AG04449 (cell line): ENCODE measurements around the gene ICAM4.

Experiments
- CTCF ChIA-PET: fragments of 350-600 bp; formaldehyde crosslinking; extraction: SDS; loops from one replicate; lab custom pipeline; 2021; ENCODE audit warnings: antibody characterized with exemption; lab: Yijun Ruan, JAX
- POLR2A ChIA-PET: fragments of 400-600, 350-600 bp; formaldehyde crosslinking; extraction: SDS; loops from one replicate; lab custom pipeline; 2020; ENCODE audit warnings: antibody characterized with exemption, inconsistent platforms; lab: Yijun Ruan, JAX
- DNase-seq: peaks from one replicate; pipeline ENCODE4 v3.0.0-alpha.2; 2010; ENCODE audit warnings: low read depth, low spot score
- H3K4me3 ChIP-seq: 2 replicates; pipeline ENCODE4 v1.5.1; 2011; ENCODE audit warnings: low read depth, mild to moderate bottlenecking, control low read depth, low read length
- TF ChIP-seq, protein P1 (sequence below): IDR thresholded peaks from one replicate; pipeline ENCODE4 v1.5.1; 2011; ENCODE audit warnings: mild to moderate bottlenecking, moderate library complexity, low read length, control low read depth, inconsistent platforms; ENCODE audit not compliant: insufficient read depth; ENCODE audit errors: missing control alignments

Gene ICAM4

DNA sequence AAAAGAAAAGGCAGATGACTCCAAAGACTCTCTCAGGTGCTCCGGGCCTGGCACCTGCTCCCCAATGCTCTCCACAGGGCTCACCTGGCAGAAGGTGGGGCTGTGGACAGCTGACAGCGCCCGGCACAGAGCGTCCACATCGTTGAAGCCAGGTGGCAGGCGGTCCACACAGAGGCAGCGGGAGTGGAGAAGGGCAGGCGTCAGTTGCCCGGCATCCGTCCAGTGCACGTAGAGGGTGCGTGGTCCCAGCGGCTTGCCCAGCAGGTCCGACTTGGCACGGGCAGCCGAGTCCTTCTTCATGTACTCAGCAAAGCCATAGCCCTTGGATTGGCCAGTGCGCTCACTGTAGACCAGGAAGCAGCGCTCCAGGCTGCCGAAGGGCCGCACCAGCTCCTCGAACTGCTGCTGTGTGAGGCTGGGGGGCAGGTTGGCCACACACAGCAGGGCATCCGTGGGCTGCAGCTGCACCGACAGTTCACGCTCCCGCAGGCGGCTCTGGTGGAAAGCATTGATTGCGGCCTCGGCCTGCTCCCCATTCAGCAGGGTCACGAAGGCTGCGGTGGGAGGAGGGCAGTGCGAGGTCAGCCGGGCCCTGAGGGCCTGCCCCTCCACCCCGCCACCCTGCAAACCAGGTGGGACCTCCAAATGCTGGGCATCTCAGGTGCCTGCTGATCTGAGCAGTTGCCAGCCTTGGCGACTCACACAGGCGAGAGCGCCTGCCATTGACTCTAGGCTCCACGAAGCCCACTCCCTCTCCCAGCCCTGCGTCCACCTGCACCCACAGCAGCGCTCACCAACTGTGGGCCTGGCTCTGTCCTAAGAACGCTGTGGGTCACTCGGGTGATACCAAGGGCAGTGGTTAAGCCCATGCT is 42.0 kb downstream of the ICAM4 start:
- TF ChIP-seq, protein P1, sequence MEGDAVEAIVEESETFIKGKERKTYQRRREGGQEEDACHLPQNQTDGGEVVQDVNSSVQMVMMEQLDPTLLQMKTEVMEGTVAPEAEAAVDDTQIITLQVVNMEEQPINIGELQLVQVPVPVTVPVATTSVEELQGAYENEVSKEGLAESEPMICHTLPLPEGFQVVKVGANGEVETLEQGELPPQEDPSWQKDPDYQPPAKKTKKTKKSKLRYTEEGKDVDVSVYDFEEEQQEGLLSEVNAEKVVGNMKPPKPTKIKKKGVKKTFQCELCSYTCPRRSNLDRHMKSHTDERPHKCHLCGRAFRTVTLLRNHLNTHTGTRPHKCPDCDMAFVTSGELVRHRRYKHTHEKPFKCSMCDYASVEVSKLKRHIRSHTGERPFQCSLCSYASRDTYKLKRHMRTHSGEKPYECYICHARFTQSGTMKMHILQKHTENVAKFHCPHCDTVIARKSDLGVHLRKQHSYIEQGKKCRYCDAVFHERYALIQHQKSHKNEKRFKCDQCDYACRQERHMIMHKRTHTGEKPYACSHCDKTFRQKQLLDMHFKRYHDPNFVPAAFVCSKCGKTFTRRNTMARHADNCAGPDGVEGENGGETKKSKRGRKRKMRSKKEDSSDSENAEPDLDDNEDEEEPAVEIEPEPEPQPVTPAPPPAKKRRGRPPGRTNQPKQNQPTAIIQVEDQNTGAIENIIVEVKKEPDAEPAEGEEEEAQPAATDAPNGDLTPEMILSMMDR: no peak
- ChIA-PET POLR2A (no interaction called here), CTCF (interaction anchor here (1.9 kb wide), 1 partner anchor 37 kb away, joined by 5 read pairs; no protein-coding TSS in a partner anchor)
- H3K4me3 ChIP-seq: no peak overlapping the region
- no peak for DNase-seq

DNA sequence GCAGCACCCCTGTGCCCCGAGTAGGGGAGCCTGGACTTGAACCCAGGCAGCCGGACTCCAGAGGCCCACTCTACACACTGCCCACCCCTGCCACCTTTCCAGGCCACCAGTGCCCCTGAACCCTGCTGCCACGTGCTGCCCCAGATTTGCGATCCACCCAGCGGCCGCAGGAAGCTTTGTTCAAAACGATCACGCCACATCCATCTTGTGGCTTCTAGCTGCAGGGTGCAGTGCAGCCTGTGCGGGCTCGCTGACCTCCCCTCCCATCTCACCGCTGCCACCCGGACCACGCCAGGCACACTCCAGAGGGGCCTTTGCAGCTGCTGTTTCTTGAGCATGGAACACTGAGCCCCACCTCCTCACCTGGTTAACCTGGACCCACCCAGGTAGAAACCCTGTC is 42.8 kb downstream of the ICAM4 start:
- ChIA-PET POLR2A (interaction anchor here (0.8 kb wide), 1 partner anchor 41 kb away, joined by 4 read pairs; no protein-coding TSS in a partner anchor), CTCF (interaction anchor here (1.4 to 1.9 kb wide), 2 partner anchors 38 to 60 kb away, joined by 5 read pairs; no protein-coding TSS in a partner anchor)
- no peak overlapping the region for H3K4me3 ChIP-seq
- TF ChIP-seq, protein P1: no peak
- DNase-seq: no peak

DNA sequence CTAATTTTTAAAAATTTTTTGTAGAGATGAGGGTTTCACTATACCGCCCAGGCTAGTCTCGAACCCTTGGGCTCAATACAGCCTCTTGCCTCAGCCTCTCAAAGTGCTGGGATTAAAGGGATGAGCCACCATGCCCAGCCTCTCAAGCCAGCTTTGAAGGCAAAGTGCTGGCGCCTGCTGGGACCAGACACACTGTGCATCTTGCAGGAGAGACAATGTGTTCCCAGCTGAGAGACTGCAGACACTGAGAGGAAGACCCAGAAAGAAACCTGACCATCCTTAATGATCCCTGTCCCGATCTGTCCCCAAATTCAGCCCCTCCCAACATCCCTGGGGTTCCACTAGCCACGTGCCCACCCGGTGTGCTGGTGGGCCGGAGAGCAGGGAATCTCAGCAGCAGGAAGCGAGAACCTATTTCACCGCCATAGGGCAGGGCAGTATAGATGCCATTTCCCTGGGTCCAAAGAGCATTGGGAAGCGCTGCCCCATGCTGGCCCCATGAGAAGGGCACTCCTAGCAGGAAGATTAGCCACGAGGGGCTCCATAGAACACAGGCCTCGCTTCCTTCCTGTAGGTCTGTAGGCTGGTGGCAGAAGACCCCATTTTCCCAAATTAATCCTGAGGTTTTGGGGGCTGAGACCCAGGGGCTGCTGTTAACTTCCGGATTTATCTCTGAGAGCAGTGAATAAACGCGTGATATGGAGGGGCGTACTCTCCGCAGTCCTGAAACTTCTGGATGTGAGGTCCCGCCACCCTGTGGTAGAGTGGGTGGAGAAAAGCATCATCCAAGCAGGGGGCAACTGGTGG is 45.6 kb downstream of the ICAM4 start:
- CTCF ChIA-PET: interaction anchor here (0.6 to 4.4 kb wide), 6 partner anchors 14 to 73 kb away, joined by 3 to 21 read pairs (median 4); no protein-coding TSS in a partner anchor
- H3K4me3 ChIP-seq: peak overlapping the region; percentile 87
- TF ChIP-seq, protein P1: no peak
- no peak for DNase-seq
- POLR2A ChIA-PET: interaction anchor here (1.4 kb wide), 1 partner anchor 55 kb away, joined by 5 read pairs; no protein-coding TSS in a partner anchor

DNA sequence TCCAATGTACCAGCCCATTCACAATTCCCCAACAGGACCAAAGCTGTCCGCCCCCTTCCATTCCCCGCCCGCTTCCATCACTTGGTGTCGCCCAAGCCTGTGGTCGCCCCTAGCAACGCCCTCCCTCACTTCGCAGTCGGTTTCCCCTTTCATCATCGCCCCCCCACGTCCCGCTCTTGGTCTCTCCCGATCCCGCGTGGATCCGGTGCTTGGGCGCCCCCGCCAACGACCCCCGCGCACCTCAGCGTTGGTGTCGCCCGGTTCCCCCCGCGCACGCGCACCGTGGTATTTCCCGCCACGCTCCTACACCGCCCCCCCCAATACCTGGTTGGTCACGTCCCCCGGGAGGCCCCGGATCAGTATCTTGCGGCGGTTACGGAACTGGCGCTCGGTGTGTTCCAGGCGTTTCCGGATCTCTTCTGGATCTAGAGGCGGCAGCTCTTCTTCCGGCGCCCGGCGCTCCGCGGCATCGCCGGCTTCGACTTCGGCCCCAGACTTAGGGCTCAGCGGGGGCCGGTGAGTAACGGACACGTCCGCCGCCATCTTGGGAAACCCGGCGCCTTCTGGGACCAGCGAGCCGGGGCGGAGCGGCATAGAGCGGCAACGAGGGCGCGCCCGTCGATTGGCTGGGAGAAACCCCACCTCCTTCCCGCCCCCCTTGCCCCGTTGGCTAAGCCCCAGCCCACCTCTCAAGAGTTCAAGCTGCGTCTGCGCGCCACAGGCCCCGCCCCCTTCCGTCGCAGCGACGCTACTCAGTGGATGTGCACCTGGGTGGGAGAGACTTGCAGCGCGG is 46.4 kb downstream of the ICAM4 start, which contains the start of gene RAVER1:
RAVER1 (minus strand) TSS at position 565 of the 793 bp plus-strand sequence; CDS start at position 543, 22 bp downstream.
- peak; percentile 67 for DNase-seq
- TF ChIP-seq, protein P1: no peak
- H3K4me3 ChIP-seq: peak within 1 kb of the TSS; percentile 87
- ChIA-PET POLR2A (interaction anchor here (0.6 to 2.3 kb wide), 8 partner anchors 8 to 91 kb away, joined by 3 to 10 read pairs (median 4); partner anchors contain the start of genes ICAM1 and ICAM5), CTCF (interaction anchor here (0.6 to 4.4 kb wide), 9 partner anchors 18 to 237 kb away, joined by 3 to 24 read pairs (median 5); partner anchors contain the start of gene ICAM1)

DNA sequence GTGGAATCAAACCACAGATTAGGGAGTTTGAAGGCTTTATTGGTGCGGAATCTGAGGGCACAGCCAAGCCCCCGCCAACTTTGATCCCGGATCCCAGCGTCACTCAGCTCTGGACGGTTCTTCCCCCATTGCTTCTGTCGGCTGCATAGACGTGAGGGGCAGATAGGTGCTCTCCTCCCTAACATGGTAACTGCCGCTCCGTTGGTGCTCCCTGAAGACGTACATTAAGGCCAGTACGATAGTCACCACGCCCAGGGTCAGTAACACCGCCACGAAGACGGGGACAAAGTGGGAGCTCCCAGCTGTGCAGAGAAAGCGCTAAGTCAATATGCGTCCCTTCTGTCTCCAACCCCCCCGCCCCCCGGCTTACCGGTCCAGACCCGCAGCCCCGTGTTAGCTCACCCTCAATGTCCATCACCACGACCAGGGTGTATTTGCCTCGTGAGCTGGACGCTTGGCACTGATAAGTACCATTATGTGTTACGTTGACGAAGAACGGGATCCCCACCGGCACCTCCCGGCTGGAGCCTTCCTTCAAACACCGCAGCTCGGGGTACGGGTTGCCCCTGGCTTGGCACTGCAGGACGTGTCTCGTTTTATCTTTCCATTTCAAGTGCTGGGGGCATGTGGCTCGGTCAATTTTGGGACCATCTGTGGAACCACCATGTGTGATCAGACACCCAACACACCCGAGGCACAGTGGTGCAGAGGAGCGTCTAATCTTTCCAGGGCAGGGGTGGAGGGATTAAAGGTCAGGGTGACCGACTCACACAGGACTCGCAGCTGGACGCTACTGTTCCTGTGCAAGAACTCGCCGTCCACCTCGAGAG is 47.2 kb downstream of the ICAM4 start:
- ChIA-PET CTCF (interaction anchor here (0.7 to 4.4 kb wide), 11 partner anchors 9 to 237 kb away, joined by 3 to 24 read pairs (median 5); partner anchors contain the start of gene ICAM1), POLR2A (interaction anchor here (0.6 to 2.3 kb wide), 11 partner anchors 9 to 217 kb away, joined by 3 to 10 read pairs (median 4); partner anchors contain the start of genes ICAM1, ICAM5 and TYK2)
- TF ChIP-seq, protein P1: no peak
- DNase-seq: no peak
- peak overlapping the region; percentile 87 for H3K4me3 ChIP-seq
